ENCODE data around the gene BABAM1.

DNA sequence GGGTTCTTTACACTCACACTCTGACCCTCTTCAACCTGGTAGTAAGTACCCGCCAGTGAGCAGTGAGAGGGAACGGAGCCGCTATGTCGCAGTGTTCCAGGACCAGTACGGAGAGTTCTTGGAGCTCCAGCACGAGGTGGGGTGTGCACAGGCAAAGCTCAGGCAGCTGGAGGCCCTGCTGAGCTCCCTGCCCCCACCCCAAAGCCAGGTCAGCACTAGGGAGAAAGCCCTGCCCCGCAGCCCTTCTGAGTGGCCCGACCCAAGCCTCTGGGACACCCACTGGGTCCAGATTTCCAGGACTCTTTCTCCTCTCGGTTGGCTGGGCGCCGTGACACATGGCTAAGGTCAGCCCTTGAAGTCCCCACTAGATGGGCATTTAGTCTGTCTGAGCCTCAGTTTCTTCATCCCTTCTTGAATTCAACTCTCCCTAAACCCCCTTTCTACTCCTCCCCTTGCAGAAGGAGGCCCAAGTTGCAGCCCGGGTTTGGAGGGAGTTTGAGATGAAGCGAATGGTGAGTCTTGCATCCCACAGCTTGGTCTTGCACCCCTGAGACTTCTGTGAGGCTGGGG lies 39.4 kb upstream of the BABAM1 start:
- TF ChIP-seq EZH2 (IDR thresholded peaks at IDR 0.05; ENCODE audit: insufficient read depth, poor library complexity, severe bottlenecking) (no peak), EZH2phosphoT487 (IDR thresholded peaks at IDR 0.05; ENCODE audit: insufficient read depth, low read depth) (no peak)
